Neural crest cell (in vitro differentiated cells): ENCODE data around the gene LPCAT1. TPM values are rescaled to one million over a fixed set of nuclear protein-coding genes. Genes with fewer than 3 reads are reported as not detected.
A peak's percentile ranks its signal among the peaks of the same experiment; 100 is the strongest.
"Not testable (repeated sequence)": the region's sequence is repeated elsewhere in the genome, so short reads cannot be mapped to it uniquely, and the experiment has no call there.

Source experiments
- DNase-seq: peaks from one replicate; pipeline ENCODE4 v3.0.0; 2021; ENCODE audit warnings: low read depth, mixed read lengths, low spot score
- H3K27ac Mint-ChIP-seq: one replicate; pipeline ENCODE4 v1.8.0; 2021; ENCODE audit warnings: mild to moderate bottlenecking, mixed read lengths; ENCODE audit not compliant: unreplicated experiment
- H3K27me3 Mint-ChIP-seq: 2 replicates; pipeline ENCODE4 v1.8.0; 2021; ENCODE audit warnings: low read depth, mild to moderate bottlenecking, mixed read lengths
- H3K36me3 Mint-ChIP-seq: 2 replicates; pipeline ENCODE4 v1.8.0; 2021; ENCODE audit warnings: low read depth, mild to moderate bottlenecking, mixed read lengths
- H3K4me1 Mint-ChIP-seq: 2 replicates; pipeline ENCODE4 v1.8.0; 2021; ENCODE audit warnings: mixed read lengths
- H3K4me3 Mint-ChIP-seq: one replicate; pipeline ENCODE4 v1.8.0; 2021; ENCODE audit warnings: mild to moderate bottlenecking, mixed read lengths
- H3K9me3 Mint-ChIP-seq: 2 replicates; pipeline ENCODE4 v1.8.0; 2021; ENCODE audit warnings: mixed read lengths
- total RNA-seq: library from RNA; stranded (reverse); gene quantifications from 2 replicates; pipeline ENCODE4 v1.2.1, GENCODE V29; 2021
- TF ChIP-seq, protein P1 (sequence below): fragments of 200-600 bp; sonication (generic); conservative IDR thresholded peaks from 2 replicates; pipeline ENCODE4 v1.5.0; 2021; ENCODE audit warnings: antibody characterized with exemption, mild to moderate bottlenecking

The LPCAT1 gene
- total RNA-seq, 1 donor from 2014 or later: 111 TPM

DNA sequence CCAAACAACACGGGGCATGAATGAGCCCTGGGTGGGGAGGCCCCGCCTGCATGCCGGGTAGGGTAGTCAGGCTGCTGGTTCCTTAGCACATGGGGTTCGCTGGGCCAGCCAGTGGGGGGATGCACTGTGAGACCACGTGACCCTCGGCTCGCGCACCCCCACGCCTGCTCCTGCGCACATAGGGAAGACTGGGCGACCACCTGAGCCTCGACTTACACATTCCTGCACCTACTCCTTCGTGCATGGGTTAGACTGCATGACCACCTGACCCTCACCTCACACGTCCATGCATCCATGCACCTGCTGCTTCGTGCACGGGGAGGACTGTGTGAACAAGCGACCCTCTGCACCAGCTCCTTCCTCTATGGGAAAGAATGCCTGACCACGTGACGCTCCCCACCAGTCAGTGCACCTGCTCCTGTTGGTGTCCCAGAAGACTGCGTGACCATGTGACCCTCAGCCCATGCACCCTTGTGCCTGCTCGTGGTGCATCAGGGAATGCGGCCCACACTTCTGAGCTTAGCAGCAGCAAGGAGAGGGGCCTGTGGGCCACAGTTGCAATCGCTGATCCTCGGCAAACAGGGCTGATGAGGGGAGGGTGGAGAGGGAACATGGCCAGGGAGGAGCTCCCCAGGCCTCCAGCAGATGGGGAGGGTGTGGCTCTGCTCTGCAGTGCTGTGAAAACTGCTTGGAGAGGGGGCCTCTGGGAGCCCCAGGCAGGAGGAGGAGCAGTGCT, 18.1 kb downstream of the LPCAT1 start:
- no peaks in the 10 kb centered on the region for H3K36me3 Mint-ChIP-seq
- no peak for DNase-seq
- peaks cover 10% of the 10 kb centered on the region for H3K4me1 Mint-ChIP-seq
- H3K9me3 Mint-ChIP-seq: no peaks in the 10 kb centered on the region
- H3K27me3 Mint-ChIP-seq: no peaks in the 10 kb centered on the region
- no peak overlapping the region for H3K4me3 Mint-ChIP-seq
- peak overlapping the region; percentile 73 for H3K27ac Mint-ChIP-seq
- TF ChIP-seq, protein P1, sequence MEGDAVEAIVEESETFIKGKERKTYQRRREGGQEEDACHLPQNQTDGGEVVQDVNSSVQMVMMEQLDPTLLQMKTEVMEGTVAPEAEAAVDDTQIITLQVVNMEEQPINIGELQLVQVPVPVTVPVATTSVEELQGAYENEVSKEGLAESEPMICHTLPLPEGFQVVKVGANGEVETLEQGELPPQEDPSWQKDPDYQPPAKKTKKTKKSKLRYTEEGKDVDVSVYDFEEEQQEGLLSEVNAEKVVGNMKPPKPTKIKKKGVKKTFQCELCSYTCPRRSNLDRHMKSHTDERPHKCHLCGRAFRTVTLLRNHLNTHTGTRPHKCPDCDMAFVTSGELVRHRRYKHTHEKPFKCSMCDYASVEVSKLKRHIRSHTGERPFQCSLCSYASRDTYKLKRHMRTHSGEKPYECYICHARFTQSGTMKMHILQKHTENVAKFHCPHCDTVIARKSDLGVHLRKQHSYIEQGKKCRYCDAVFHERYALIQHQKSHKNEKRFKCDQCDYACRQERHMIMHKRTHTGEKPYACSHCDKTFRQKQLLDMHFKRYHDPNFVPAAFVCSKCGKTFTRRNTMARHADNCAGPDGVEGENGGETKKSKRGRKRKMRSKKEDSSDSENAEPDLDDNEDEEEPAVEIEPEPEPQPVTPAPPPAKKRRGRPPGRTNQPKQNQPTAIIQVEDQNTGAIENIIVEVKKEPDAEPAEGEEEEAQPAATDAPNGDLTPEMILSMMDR: no peak

DNA sequence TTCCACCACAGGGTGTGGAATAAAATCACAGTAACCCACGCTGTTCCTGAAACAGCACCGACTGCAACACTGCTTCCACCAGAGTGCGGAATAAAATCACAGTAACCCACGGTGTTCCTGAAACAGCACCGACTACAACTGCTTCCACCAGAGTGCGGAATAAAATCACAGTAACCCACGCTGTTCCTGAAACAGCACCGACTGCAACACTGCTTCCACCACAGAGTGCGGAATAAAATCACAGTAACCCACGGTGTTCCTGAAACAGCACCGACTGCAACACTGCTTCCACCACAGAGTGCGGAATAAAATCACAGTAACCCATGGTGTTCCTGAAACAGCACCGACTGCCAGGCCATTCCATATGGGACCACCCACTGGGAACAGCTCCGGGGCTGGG, 18.7 kb downstream of the LPCAT1 start:
- not testable (repeated sequence) for H3K27ac Mint-ChIP-seq, H3K4me1 Mint-ChIP-seq

DNA sequence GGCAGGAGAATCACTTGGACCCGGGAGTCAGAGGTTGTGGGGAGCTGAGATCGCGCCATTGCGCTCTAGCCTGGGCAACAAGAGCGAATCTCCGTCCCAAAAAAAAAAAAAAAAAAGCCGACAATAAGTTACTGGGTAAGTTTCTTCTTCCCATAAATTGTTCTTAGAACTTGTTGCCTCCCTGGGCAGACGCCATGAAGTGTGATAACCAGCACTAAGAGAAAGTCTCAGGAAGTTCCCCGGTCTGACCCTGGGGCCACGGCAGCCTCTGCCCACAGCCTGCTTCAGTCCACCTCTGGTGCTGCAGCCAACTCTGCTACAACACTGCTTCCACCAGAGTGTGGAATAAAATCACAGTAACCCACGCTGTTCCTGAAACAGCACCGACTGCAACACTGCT, 19.1 kb downstream of the LPCAT1 start:
- Mint-ChIP-seq H3K4me3 (no peak overlapping the region), H3K27me3 (no peaks in the 10 kb centered on the region), H3K9me3 (no peaks in the 10 kb centered on the region), H3K4me1 (peaks cover 10% of the 10 kb centered on the region), H3K27ac (no peak overlapping the region), H3K36me3 (no peaks in the 10 kb centered on the region)
- TF ChIP-seq, protein P1: no peak
- no peak for DNase-seq

More for the DNA sequence above, 18.7 kb downstream of the LPCAT1 start:
- DNase-seq, H3K27me3 Mint-ChIP-seq, H3K4me3 Mint-ChIP-seq, H3K9me3 Mint-ChIP-seq, H3K36me3 Mint-ChIP-seq: not testable (repeated sequence)

DNA sequence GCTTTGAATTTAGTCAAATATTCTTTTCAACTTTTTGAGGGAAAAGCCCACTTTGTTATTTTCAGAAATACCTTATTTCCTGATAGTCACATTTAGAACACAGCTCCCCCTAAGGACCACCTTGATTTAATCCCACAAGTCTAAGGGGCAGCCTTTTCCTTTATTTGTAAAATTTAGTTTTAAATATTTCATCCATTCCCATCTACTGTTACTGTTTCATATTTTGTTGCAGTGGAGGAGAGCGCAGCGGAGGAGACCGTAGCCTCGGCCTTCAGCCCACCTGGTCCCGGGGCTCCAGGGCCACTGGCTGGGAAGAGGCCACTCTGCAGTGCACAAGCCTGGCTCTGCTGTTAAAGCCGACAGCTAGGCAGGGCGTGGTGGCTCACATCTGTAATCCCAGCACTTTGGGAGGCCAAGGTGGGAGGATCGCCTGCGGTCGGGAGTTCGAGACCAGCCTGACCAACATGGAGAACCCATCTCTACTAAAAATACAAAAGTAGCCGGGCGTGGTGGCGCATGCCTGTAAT, 19.6 kb downstream of the LPCAT1 start:
- no peaks in the 10 kb centered on the region for H3K9me3 Mint-ChIP-seq
- peaks cover 10% of the 10 kb centered on the region for H3K4me1 Mint-ChIP-seq
- H3K36me3 Mint-ChIP-seq: no peaks in the 10 kb centered on the region
- no peak overlapping the region for H3K27ac Mint-ChIP-seq
- TF ChIP-seq, protein P1: no peak
- no peak for DNase-seq
- no peaks in the 10 kb centered on the region for H3K27me3 Mint-ChIP-seq
- H3K4me3 Mint-ChIP-seq: no peak overlapping the region

DNA sequence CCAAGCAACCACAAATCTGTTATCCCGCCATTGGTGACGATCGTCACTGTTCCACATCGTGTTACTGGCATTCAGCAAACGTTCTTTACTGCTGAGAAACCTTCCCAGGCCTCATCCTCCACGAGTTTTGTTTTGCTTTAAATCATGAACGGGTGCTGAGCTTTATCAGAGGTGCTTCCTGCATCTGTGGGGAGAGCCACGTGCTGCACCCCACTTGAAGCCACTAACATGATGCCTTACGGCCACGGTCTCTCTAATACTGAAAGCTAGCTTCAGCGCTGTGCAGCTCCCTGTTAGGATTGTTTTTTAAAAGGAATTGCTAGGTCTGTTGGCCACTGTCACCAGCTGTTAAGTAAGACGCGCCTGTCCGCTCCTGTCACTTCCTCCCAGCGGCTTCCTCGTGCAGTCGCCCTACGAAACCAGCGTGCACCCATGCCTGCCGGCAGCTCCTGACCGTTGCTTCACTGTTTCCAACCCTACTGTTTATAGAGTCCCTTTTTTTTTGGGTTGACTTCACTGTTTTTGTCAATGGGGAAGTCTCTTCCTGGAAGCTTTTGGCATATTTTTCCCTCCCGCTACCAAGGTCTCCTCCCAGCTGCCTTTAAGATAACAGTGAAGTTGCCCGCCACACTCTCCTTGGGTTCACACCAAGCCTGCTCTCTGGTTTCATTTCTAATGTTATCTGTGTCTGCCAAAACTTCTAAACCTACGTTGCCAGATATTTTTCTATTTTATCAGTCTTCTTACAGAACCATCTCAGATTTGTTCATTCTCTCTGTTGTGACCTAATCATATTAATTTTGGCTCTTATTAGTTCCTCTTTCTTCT, 20.3 kb downstream of the LPCAT1 start:
- peaks cover 10% of the 10 kb centered on the region for H3K4me1 Mint-ChIP-seq

More for the DNA sequence above, 20.3 kb downstream of the LPCAT1 start:
- no peak for DNase-seq
- Mint-ChIP-seq H3K36me3 (peaks cover 3% of the 10 kb centered on the region), H3K27me3 (no peaks in the 10 kb centered on the region), H3K27ac (no peak overlapping the region), H3K9me3 (no peaks in the 10 kb centered on the region), H3K4me3 (no peak overlapping the region)
- TF ChIP-seq, protein P1: no peak
